HL-60 (cell line): Measurements from ENCODE around the gene TRIP10.
"Not testable (repeated sequence)": the region's sequence is repeated elsewhere in the genome, so short reads cannot be mapped to it uniquely, and the experiment has no call there.

ENCODE experiments used
- DNase-seq, 2 experiments: peaks; one replicate each; pipeline ENCODE4 v3.0.0-alpha.2; 2010 to 2020; ENCODE audit warnings: low read depth in 1 of 2, low spot score in 1 of 2
- H3K27ac ChIP-seq: fragments of 250-450 bp; sonication (Bioruptor Pico); replicated peaks from 2 replicates; pipeline ENCODE4 v1.5.1; 2020; ENCODE audit warnings: mild to moderate bottlenecking, moderate library complexity
- H3K27me3 ChIP-seq: fragments of 250-450 bp; sonication (Bioruptor Pico); 2 replicates; pipeline ENCODE4 v1.5.1; 2021; ENCODE audit warnings: mild to moderate bottlenecking, moderate library complexity; ENCODE audit not compliant: insufficient read depth, poor library complexity, severe bottlenecking
- H3K4me3 ChIP-seq: replicated peaks from 2 replicates; pipeline ENCODE4 v1.5.1; 2011; ENCODE audit warnings: mild to moderate bottlenecking, control low read depth, low read length; ENCODE audit not compliant: insufficient read depth
- GABPA ChIP-seq: IDR thresholded peaks from 2 replicates; pipeline ENCODE4 v1.6.1; 2012; ENCODE audit warnings: low read depth
- POLR2AphosphoS5 ChIP-seq: IDR thresholded peaks from 2 replicates; pipeline ENCODE4 v1.6.1; 2012; ENCODE audit warnings: low read depth
- REST ChIP-seq: IDR thresholded peaks from 2 replicates; pipeline ENCODE4 v1.6.1; 2012; ENCODE audit warnings: low read depth; ENCODE audit not compliant: insufficient replicate concordance
- SPI1 ChIP-seq: IDR thresholded peaks from 2 replicates; pipeline ENCODE4 v1.6.1; 2012; ENCODE audit warnings: low read depth, mild to moderate bottlenecking, borderline replicate concordance
- TF ChIP-seq, protein P1 (sequence below): IDR thresholded peaks from one replicate; pipeline ENCODE4 v1.5.1; 2011; ENCODE audit warnings: low read length, control low read depth, inconsistent platforms; ENCODE audit not compliant: insufficient read depth

Gene TRIP10

GRCh38 chr19:6708346-6708745 lies 31.1 kb upstream of the TRIP10 start:
- H3K27me3 ChIP-seq = peaks cover 4% of the 10 kb centered on the region
- no peak for DNase-seq
- no peak overlapping the region for H3K4me3 ChIP-seq
- no peak for TF ChIP-seq GABPA
- TF ChIP-seq, protein P1, sequence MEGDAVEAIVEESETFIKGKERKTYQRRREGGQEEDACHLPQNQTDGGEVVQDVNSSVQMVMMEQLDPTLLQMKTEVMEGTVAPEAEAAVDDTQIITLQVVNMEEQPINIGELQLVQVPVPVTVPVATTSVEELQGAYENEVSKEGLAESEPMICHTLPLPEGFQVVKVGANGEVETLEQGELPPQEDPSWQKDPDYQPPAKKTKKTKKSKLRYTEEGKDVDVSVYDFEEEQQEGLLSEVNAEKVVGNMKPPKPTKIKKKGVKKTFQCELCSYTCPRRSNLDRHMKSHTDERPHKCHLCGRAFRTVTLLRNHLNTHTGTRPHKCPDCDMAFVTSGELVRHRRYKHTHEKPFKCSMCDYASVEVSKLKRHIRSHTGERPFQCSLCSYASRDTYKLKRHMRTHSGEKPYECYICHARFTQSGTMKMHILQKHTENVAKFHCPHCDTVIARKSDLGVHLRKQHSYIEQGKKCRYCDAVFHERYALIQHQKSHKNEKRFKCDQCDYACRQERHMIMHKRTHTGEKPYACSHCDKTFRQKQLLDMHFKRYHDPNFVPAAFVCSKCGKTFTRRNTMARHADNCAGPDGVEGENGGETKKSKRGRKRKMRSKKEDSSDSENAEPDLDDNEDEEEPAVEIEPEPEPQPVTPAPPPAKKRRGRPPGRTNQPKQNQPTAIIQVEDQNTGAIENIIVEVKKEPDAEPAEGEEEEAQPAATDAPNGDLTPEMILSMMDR = no peak
- TF ChIP-seq SPI1 = no peak
- TF ChIP-seq POLR2AphosphoS5 = no peak
- no peak for TF ChIP-seq REST
- H3K27ac ChIP-seq = no peak overlapping the region

DNA sequence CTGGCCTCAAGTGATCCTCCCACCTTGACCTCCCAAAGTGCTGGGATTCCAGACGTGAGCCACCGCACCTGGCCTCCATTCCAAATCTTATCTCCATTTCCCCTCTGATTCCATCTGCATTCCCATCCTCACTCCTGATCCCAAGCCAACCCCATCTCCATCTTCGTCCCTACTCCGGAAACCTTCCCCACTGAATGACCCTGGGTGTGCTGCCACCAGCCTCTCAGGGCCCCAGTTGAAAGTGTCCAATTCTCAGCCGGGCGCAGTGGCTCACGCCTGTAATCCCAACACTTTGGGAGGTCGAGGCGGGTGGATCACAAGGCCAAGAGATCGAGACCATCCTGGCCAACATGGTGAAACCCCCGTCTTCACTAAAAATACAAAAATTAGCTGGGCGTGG lies 30.6 kb upstream of the TRIP10 start:
- not testable (repeated sequence) for H3K4me3 ChIP-seq, DNase-seq, H3K27me3 ChIP-seq, H3K27ac ChIP-seq

DNA sequence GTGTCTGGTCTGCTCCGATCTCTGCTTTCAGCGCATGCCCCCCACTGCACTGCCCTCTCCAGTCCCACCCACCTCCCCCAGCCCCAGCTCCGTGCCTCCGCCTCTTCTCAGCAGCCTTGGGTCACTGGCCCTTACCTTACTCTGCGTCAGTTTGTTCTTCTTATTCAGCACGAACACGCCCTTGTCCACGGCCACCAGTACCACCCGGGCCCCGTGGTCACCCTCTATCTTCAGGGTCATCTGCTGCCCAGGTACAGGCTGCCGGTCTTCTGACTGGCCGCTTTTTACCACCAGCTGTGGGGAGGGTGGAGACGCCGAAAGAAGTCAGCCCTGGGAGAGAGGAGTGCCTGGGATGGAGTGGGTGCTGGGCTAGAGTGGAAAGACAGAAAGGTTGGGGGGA lies 29.9 kb upstream of the TRIP10 start:
- Histone ChIP-seq H3K27ac (no peak overlapping the region), H3K4me3 (no peak overlapping the region), H3K27me3 (peaks cover 4% of the 10 kb centered on the region)
- TF ChIP-seq POLR2AphosphoS5 (no peak), SPI1 (no peak), REST (no peak), GABPA (no peak)
- TF ChIP-seq, protein P1 = no peak
- DNase-seq = no peak

- no peak for TF ChIP-seq SPI1
- no peak for TF ChIP-seq REST
- no peak for TF ChIP-seq POLR2AphosphoS5
- no peak for DNase-seq
- H3K4me3 ChIP-seq = no peak overlapping the region
- H3K27ac ChIP-seq = no peak overlapping the region
- H3K27me3 ChIP-seq = peaks cover 4% of the 10 kb centered on the region
Observed at GRCh38 chr19:6710273-6711077, 29.0 kb upstream of the TRIP10 start.
